NCI-H146 treated with DMSO at 0.1 percent for 48 hours (cell line): Measurements from ENCODE around the gene PITPNC1.
"Not testable (repeated sequence)": the region's sequence is repeated elsewhere in the genome, so short reads cannot be mapped to it uniquely, and the experiment has no call there.

Experiments used
- DNase-seq: peaks from one replicate; lab custom pipeline; 2025; ENCODE audit not compliant: unreplicated experiment; lab: John Stamatoyannopoulos, UW

PITPNC1 gene

DNA sequence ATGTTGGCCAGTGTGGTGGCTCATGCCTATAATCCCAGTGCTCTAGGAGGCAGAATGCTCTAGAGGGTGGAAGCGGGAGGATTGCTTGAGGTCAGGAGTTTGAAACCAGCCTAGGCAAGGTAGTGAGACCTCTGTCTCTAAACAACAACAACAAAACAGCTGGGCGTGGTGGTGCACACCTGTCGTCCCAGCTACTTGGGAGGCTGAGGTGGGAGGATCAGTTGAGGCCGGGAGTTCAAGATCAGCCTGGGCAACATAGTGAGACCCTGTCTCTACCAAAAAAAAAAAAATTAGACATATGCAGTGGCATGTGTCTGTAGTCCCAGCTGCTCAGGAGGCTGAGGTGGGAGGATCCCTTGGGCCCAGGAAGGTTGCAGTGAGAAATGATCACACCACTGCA is 53.4 kb downstream of the PITPNC1 start:
- not testable (repeated sequence) for DNase-seq

GRCh38 chr17:67431249-67432015 is 54.4 kb downstream of the PITPNC1 start:
- no peak for DNase-seq

- no peak for DNase-seq
Observed at GRCh38 chr17:67433248-67433924, 56.3 kb downstream of the PITPNC1 start.

DNA sequence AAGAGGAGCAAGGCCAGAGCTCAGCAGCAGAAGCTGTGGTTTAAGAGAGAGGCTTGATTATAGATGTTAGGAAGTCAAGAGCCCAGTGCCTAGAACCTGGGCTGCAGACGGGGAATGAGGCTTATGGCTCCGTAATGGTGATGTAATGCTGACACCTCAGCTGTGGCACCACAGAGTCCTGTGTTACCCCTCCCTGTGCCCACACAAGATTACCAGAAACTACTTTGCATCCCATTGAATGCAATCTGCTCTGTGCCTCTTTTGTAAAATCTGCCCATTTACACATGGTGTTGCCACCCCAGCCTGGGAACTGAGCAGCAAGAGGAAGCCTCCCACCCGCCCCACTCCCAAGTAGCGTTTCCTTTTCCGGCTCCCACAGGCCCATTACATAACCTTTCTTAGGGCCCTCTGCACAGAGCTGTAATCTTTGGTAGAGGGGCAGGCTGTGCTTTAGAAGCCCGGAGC is 57.0 kb downstream of the PITPNC1 start:
- no peak for DNase-seq

GRCh38 chr17:67435122-67435521 is 58.0 kb downstream of the PITPNC1 start:
- DNase-seq: no peak

DNA sequence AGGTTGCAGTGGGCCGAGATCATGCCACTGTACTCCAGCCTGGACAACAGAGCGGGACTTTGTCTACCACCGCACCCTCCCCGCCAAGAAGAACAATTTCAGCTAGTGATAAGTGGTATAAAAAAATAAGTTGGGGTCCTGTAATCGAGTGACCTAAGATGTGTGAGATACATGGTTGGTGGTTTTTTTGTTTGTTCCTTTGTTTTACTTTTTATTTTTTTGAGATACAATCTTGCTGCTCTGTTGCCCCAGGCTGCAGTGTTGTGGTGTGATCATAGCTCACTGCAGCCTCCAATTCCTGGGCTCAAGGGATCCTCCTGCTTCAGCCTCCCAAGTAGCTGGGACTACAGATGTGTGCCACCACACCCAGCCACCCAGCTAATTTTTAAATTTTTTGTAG is 58.7 kb downstream of the PITPNC1 start:
- DNase-seq: no peak

GRCh38 chr17:67436233-67436632 is 59.2 kb downstream of the PITPNC1 start:
- peak; percentile 71 for DNase-seq

DNA sequence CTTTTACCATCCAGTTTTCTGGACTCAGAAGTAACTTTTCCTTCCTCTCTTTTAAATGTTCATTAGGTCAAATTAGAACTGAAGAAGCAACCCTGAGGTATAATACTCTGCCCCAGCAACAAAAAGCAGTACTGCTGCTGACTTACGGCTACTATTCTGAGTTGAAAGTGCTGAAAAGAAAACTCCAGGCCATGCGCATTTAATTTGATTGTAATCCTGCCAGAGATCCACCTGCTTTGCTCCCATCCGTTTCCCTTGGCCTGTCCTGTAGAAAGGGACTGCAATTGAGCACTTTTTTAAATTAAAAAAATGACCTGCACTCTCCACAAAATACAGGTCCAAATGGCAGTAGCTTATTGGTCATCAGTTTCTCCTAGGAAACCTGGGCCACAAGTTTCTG is 61.6 kb downstream of the PITPNC1 start:
- peak; percentile 61 for DNase-seq

- peak; percentile 62 for DNase-seq
Observed at GRCh38 chr17:67439269-67439668, 62.2 kb downstream of the PITPNC1 start.

DNA sequence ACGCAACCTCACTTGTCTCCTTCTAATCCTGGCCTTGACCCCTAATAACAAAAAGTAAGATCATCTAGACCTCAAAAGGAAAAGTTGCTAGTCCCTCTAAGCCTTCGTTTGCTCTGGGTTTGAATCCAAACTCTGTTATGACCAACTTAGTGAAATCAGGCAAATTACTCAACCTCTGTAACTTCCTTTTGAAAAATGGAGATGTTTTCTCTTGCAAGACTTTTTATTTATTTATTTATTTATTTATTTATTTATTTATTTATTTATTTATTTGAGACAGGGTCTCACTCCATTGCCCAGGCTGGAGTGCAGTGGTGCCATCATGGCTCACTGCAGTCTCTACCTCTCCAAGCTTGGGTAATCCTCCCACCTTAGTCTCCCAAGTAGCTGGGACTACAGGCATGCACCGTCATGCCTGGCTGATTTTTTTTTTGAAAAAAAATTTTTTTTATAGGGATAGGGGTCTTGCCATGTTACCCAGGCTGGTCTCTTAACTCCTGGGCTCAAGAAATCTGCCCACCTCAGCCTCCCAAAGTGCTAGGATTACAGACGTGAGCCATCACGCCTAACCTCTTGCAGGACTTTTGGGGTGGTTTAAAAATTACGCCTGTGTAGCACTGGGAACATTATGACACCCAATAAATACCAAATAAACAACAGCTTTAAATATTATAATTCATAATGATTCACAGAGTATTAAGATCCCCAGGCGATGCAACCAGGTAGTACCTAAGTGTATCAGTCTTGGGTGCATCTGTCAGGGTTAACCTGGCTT is 63.4 kb downstream of the PITPNC1 start:
- no peak for DNase-seq

GRCh38 chr17:67441052-67441895 is 64.2 kb downstream of the PITPNC1 start:
- no peak for DNase-seq

DNA sequence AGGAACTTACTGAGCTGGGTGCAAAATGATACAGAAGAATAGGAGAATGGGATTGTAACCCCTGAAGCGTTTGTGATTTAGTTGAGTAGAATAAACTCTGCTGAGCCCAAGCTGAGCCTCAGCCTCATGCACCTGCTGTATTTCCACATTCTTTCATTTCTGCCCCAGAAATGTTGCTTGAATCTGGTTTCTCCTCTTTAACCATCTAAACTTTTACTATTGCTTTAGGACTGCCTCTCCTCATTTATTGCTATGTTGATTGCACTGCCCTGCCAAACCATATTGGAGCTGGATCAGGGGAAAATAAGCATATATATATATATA is 64.8 kb downstream of the PITPNC1 start:
- no peak for DNase-seq

DNA sequence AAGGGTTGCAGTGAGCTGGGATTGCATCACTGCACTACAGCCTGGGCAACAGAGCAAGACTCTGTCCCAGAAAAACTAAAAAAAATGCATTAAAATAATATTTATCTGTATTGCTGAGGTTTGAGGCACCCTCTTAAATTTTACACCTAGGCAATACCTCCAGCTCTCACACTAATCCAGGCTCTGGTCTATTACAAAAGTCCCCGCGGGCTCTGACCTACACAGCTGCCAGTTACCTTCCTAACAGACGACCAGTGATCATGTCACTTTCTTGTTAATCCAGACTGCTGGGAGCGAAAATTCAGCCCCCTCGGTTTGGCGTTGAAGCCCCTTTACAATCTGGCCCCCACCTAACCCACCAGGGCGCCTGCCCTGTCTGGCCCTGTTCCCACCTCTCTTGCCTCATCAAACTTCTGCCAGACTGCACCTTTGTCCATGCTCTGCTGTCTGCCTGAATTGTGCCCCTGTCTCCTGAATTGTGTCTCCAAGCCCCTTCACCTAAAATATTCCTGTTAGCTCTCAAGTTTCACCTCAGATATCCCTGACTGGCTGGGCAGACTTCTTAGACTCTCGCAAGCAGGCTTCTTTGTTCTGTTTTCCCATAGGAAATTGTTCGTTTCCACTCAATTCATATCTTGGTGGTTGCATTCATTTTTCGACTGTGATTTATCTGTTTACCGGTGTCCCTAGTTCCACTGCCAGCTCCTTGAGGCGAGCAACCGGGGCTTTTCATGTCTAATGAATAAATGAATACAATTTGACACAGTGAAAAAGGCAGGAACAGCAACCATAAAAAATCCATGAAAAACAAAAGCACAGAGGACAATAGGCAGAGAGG is 65.9 kb downstream of the PITPNC1 start:
- no peak for DNase-seq

GRCh38 chr17:67443931-67444595 is 67.0 kb downstream of the PITPNC1 start:
- no peak for DNase-seq

DNA sequence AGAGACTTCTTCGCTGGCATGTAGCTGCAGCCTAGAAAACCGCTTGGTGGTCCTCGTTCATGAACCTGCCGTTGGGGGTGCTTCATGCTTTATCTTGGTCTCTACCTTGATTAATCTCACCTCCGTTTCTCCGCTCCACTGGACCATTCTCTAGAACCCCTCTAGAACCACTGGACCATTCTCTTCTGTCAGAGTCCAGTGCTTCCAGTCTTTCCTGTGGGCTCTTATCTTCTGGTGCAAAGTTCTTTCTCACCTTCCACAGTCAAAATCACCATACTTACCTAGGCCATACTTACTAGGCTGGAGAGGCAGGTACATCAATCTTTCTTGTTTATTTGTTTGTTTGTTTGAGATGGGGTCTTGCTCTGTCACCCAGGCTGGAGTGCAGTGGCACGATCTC is 71.4 kb downstream of the PITPNC1 start:
- no peak for DNase-seq

DNA sequence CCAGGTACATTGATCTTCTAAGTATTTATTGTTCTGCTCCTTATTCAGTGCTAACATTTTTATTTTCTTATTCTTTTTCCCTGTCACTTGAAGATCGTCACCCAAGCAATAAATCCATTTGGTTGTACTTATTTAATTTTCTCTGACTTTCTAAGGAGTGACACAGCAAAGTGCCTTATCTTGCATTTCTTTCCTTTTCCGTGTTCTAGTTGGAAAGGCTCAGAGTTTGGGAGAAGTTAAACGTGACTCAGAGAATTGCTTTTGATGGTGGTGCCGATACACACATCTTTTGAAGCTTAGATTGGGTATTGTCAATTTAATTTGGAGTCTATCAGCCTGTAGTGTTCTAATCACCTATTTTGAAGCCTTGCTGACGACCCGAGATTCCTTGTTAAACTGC is 72.0 kb downstream of the PITPNC1 start:
- no peak for DNase-seq

GRCh38 chr17:67449845-67450755 is 73.0 kb downstream of the PITPNC1 start:
- DNase-seq: no peak
